K562 (cell line): ENCODE data around the gene TMEM79. TPM values are rescaled to one million over a fixed set of nuclear protein-coding genes. Genes with fewer than 3 reads are reported as not detected.
A peak's percentile ranks its signal among the peaks of the same experiment; 100 is the strongest.

Source experiments
- ATAC-seq: fragments of 200-7000 bp; cut with Tn5 transposase; 3 replicates; pipeline ENCODE4 v1.9.1; 2020; ENCODE audit warnings: moderate library complexity
- BruUV-seq: library from RNA; stranded (reverse); fragments of 400-500 nt; replicated peaks from 2 replicates; lab custom pipeline; 2021; lab: Mats Ljungman, UMichigan
- CTCF ChIA-PET: fragments of 300-600 bp; formaldehyde crosslinking; extraction: SDS; loops from one replicate; lab custom pipeline; 2021; ENCODE audit warnings: low intra/inter-chr PET ratio; lab: Yijun Ruan, JAX
- POLR2A ChIA-PET: fragments of 300-600, 350-650 bp; sonication (Branson Sonifier 250); formaldehyde crosslinking; extraction: SDS; loops from one replicate; lab custom pipeline; 2021; ENCODE audit warnings: antibody characterized with exemption, inconsistent platforms; lab: Yijun Ruan, JAX
- DNase-seq, 4 experiments: peaks; one replicate each; pipeline versions ENCODE4 v3.0.0 to v3.0.0-alpha.2; 2011 to 2018; ENCODE audit warnings: low spot score in 3 of 4, mixed read lengths in 3 of 4; ENCODE audit errors: extremely low read depth in 1 of 4
- FAIRE-seq: peaks from 2 replicates; lab custom pipeline; 2011; peaks lifted over from hg19 to GRCh38; lab: Jason Lieb, UNC
- H2AFZ ChIP-seq: 2 replicates; pipeline ENCODE4 v1.6.0; 2011; ENCODE audit warnings: low read depth, low read length, control low read depth, inconsistent platforms
- H3K27ac ChIP-seq: fragments of 200-600 bp; 3 replicates; pipeline ENCODE4 v1.8.0; 2011; ENCODE audit warnings: low read depth, mild to moderate bottlenecking, control low read depth, inconsistent platforms, low read length, moderate library complexity, mixed read lengths; ENCODE audit errors: extremely low read depth
- H3K27me3 ChIP-seq, 2 experiments: fragments of 300-600 bp in 1 of 2; 2 replicates in 1 of 2; 3 replicates in 1 of 2; pipeline versions ENCODE4 v1.6.0 to v1.8.0; 2011; ENCODE audit warnings: inconsistent platforms in 2 of 2, low read length in 2 of 2, mild to moderate bottlenecking in 1 of 2, mixed read lengths in 1 of 2, moderate library complexity in 1 of 2; ENCODE audit not compliant: control insufficient read depth in 2 of 2, insufficient read depth in 2 of 2
- H3K36me3 ChIP-seq: fragments of 300-600 bp; 3 replicates; pipeline ENCODE4 v1.8.0; 2011; ENCODE audit warnings: mild to moderate bottlenecking, low read length, inconsistent platforms; ENCODE audit not compliant: control insufficient read depth, insufficient read depth
- H3K4me1 ChIP-seq, 2 experiments: fragments of 200-600 bp in 1 of 2; replicated peaks in 1 of 2; 2 replicates in 1 of 2; 3 replicates in 1 of 2; pipeline versions ENCODE4 v1.5.1 to v1.8.0; 2011; ENCODE audit warnings: inconsistent platforms in 2 of 2, low read length in 2 of 2, mild to moderate bottlenecking in 1 of 2, mixed read lengths in 1 of 2, moderate library complexity in 1 of 2; ENCODE audit not compliant: control insufficient read depth in 2 of 2, insufficient read depth in 2 of 2
- H3K4me2 ChIP-seq: 2 replicates; pipeline ENCODE4 v1.6.1; 2011; ENCODE audit warnings: low read length, control low read depth, inconsistent platforms, mixed read lengths; ENCODE audit not compliant: insufficient read depth
- H3K4me3 ChIP-seq: fragments of 200-600 bp; sonication (generic), shearing (Covaris generic); 2 replicates; pipeline ENCODE4 v1.5.1; 2016; ENCODE audit warnings: control low read depth, inconsistent platforms
- H3K79me2 ChIP-seq: fragments of 200-600 bp; 3 replicates; pipeline ENCODE4 v1.8.0; 2011; ENCODE audit warnings: low read length, inconsistent platforms; ENCODE audit not compliant: control insufficient read depth, insufficient read depth
- H3K9ac ChIP-seq, 2 experiments: 2 replicates each; pipeline versions ENCODE4 v1.6.0 to v1.6.1; 2011; ENCODE audit warnings: low read depth in 2 of 2, low read length in 2 of 2, control low read depth in 1 of 2, inconsistent platforms in 1 of 2, mild to moderate bottlenecking in 1 of 2, mixed read lengths in 1 of 2; ENCODE audit not compliant: insufficient read depth in 1 of 2
- H3K9me1 ChIP-seq: one replicate; pipeline ENCODE4 v1.6.0; 2011; ENCODE audit warnings: inconsistent platforms, mild to moderate bottlenecking, low read length, moderate library complexity; ENCODE audit not compliant: control insufficient read depth, insufficient read depth
- H3K9me3 ChIP-seq: replicated peaks from 2 replicates; pipeline ENCODE4 v1.5.1; 2011; ENCODE audit warnings: low read depth, low read length, inconsistent platforms; ENCODE audit not compliant: control insufficient read depth, insufficient read depth
- H4K20me1 ChIP-seq: replicated peaks from 2 replicates; pipeline ENCODE4 v1.6.1; 2011; ENCODE audit warnings: low read length, inconsistent platforms, mixed read lengths; ENCODE audit not compliant: control insufficient read depth, insufficient read depth
- ARNT ChIP-seq, 2 experiments: fragments of 450-650 bp; IDR thresholded peaks; 2 replicates each; pipeline ENCODE4 v1.6.1; 2016; ENCODE audit warnings: mild to moderate bottlenecking in 1 of 2
- BRD9 ChIP-seq: fragments of 450-650 bp; IDR thresholded peaks from 2 replicates; pipeline ENCODE4 v1.6.1; 2018; ENCODE audit warnings: low read depth; ENCODE audit not compliant: partially characterized antibody
- CTCF ChIP-seq, 3 experiments: IDR thresholded peaks in 2 of 3; conservative IDR thresholded peaks in 1 of 3; 2 replicates each; pipeline ENCODE4 v1.5.1; 2011 to 2012; ENCODE audit warnings: low read length in 3 of 3, mild to moderate bottlenecking in 3 of 3, control low read depth in 2 of 3, improper control_type of control experiment in 1 of 3, inconsistent platforms in 1 of 3, low read depth in 1 of 3, mixed read lengths in 1 of 3, moderate library complexity in 1 of 3; ENCODE audit not compliant: insufficient read depth in 2 of 3
- DIDO1 ChIP-seq: fragments of 450-650 bp; IDR thresholded peaks from 2 replicates; pipeline ENCODE4 v1.6.1; 2016; ENCODE audit warnings: low read depth, missing biosample characterization, missing genetic modification characterization
- HCFC1 ChIP-seq: IDR thresholded peaks from 2 replicates; pipeline ENCODE4 v1.6.1; 2012; ENCODE audit warnings: low read depth, low read length, improper control_type of control experiment
- HLTF ChIP-seq: fragments of 450-650 bp; IDR thresholded peaks from 2 replicates; pipeline ENCODE4 v1.6.1; 2016
- MEIS2 ChIP-seq: fragments of 450-650 bp; IDR thresholded peaks from 2 replicates; pipeline ENCODE4 v1.6.1; 2014; ENCODE audit warnings: mild to moderate bottlenecking; ENCODE audit not compliant: partially characterized antibody
- SFPQ ChIP-seq: fragments of 200-400 bp; formaldehyde crosslinking; IDR thresholded peaks from 2 replicates; pipeline ENCODE4 v1.6.1; 2017; ENCODE audit warnings: mild to moderate bottlenecking, low read depth, low read length, moderate library complexity
- TEAD4 ChIP-seq, 2 experiments: sonication (generic) in 1 of 2; formaldehyde crosslinking in 1 of 2; IDR thresholded peaks; 2 replicates each; pipeline versions ENCODE4 v1.6.1 to v1.8.0; 2012 to 2022; ENCODE audit warnings: borderline replicate concordance in 1 of 2, inconsistent platforms in 1 of 2, low read length in 1 of 2, mild to moderate bottlenecking in 1 of 2, missing genetic modification reagents in 1 of 2
- ZNF197 ChIP-seq: fragments of 200-800 bp; sonication (Bioruptor generic); IDR thresholded peaks from 2 replicates; pipeline ENCODE4 v1.6.1; 2016; ENCODE audit warnings: low read depth, missing genetic modification characterization, missing compliant biosample characterization
- ZNF41 ChIP-seq: fragments of 250-450 bp; sonication (Bioruptor Pico); conservative IDR thresholded peaks from 2 replicates; pipeline ENCODE4 v1.4.0; 2020; ENCODE audit warnings: mild to moderate bottlenecking
- ZNF76 ChIP-seq: fragments of 250-450 bp; sonication (Bioruptor Pico); IDR thresholded peaks from 2 replicates; pipeline ENCODE4 v1.4.0; 2020; ENCODE audit warnings: mild to moderate bottlenecking, moderate library complexity, borderline replicate concordance
- WGBS: fragments of 100-300 bp; shearing (Covaris generic); methylation state at CpG from one replicate; pipeline ENCODE4 v1.1.6; 2016; ENCODE audit warnings: low coverage, mixed read lengths; ENCODE audit not compliant: insufficient coverage; ENCODE audit errors: missing lambda C conversion rate; 5-methylcytosine and 5-hydroxymethylcytosine counted together
- in situ Hi-C: fragments of 300-500 bp; cut with MboI; formaldehyde crosslinking; loops from 4 replicates; pipeline ENCODE4 v1.15.0; 2018; ENCODE audit warnings: inconsistent platforms, mixed read lengths
- intact Hi-C: fragments of 100-400 bp; cut with micrococcal nuclease; formaldehyde crosslinking; loops from 2 replicates; pipeline ENCODE4 v1.14.2; 2022
- polyA plus RNA-seq, 8 experiments: library from polyadenylated mRNA; depleted of rRNA in 4 of 8; stranded (reverse) in 5 of 8; unstranded in 3 of 8; fragments of >200 nt; fragmentation: Nextera tagmentation in 2 of 8; fragmentation: Illumina TruSeq in 1 of 8; extraction: Ambion mirVana in 2 of 8; extraction: Trizol in 1 of 8; gene quantifications; 2 replicates each; pipeline versions ENCODE4 v1.2.1 to v1.2.3, GENCODE V29; 2011 to 2014; ENCODE audit warnings: inconsistent platforms in 1 of 8, missing spikeins in 1 of 8
- total RNA-seq, 7 experiments: library from RNA; depleted of rRNA in 6 of 7; stranded (reverse); fragments of >200 nt in 6 of 7; fragmentation: Illumina TruSeq in 2 of 7; extraction: Trizol in 2 of 7; gene quantifications; 2 replicates each; pipeline versions ENCODE4 v1.2.1 to v1.2.3, GENCODE V29; 2011 to 2021; ENCODE audit warnings: low replicate concordance in 1 of 7
- TF ChIP-seq, protein P1 (sequence below): sonication (generic); IDR thresholded peaks from 2 replicates; pipeline ENCODE4 v1.6.1; 2016
- TF ChIP-seq, protein P2 (sequence below): fragments of 250-450 bp; sonication (Bioruptor Pico); IDR thresholded peaks from 2 replicates; pipeline ENCODE4 v1.6.1; 2021; ENCODE audit warnings: mild to moderate bottlenecking

The TMEM79 gene
- total and polyA plus RNA-seq, 9 of the 15 experiments (the other 6 are each of a cell fraction or from before 2014, with no cell fraction given), result 0.69 to 6.8 (median 4.0) TPM

DNA sequence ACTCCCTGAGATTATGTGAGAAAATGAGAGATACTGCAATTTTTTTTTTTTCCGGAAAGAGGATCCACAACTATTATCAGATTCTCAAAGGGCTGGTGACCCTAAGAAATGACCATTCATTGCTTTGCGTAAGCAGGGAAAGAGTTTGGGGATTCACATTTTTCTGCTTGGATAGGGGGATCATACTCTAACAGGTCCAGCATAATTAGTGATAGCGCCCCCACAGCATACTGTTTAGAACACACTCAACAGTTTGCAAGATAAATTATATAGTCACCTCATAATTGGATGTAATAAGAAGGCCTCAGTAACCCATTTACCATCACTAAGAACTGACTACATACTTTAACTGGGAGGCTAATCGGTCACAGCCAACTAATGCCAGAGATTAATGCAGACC, 52.1 kb downstream of the TMEM79 start:
- Histone ChIP-seq H3K27me3 (no peaks in the 10 kb centered on the region), H2AFZ (no peak overlapping the region), H3K9me3 (no peaks in the 10 kb centered on the region), H3K9me1 (no peaks in the 10 kb centered on the region), H3K27ac (0 out of 3 replicates have a peak overlapping the region, but pooled peaks have one; percentile 40), H3K79me2 (peaks cover 60% of the 10 kb centered on the region), H3K4me1 (peaks cover 0 to 9% of the 10 kb centered on the region in 2 experiments; a peak in 3 of 5 replicates), H3K9ac (peak overlapping the region in 1 of 2 experiments; percentile 96; a peak in 2 of 4 replicates), H4K20me1 (peaks cover 20% of the 10 kb centered on the region), H3K4me2 (peak overlapping the region; percentile 90), H3K4me3 (peak overlapping the region; percentile 63), H3K36me3 (peaks cover 55% of the 10 kb centered on the region)
- in situ Hi-C loops (no loop called here), intact Hi-C loops (loop anchor here (5.0 kb wide), 1 partner anchor 166 kb away; the partner anchor contains the start of gene MEF2D)
- peak; percentile 47 for ATAC-seq
- DNase-seq, result peak in 3 of 4 experiments; percentile 34 to 56 (median 36)
- no TSS peak for BruUV-seq
- FAIRE-seq, result no peak
- 13% methylated on average over 4 of the region's 4 CpGs for WGBS
- CTCF ChIA-PET, result no interaction called here
- POLR2A ChIA-PET, result interaction anchor here (1.5 kb wide), 1 partner anchor 11 kb away, joined by 3 read pairs; no protein-coding TSS in a partner anchor
- TF ChIP-seq CTCF (IDR thresholded peaks at IDR 0.05 in 2 of 3, conservative IDR thresholded peaks at IDR 0.05 in 1 of 3; ENCODE audit: insufficient read depth in 2 of 3, low read depth in 1 of 3, low read length in 3 of 3), result peak; percentile 40 to 68 (median 61); a peak in 5 of 6 replicates
- no peak for TF ChIP-seq HLTF
- no peak for TF ChIP-seq ARNT (IDR thresholded peaks at IDR 0.05)
- TF ChIP-seq MEIS2, result peak; percentile 3
- TF ChIP-seq ZNF41 (CRISPR knock-in tag), result no peak
- TF ChIP-seq HCFC1, result no peak
- TF ChIP-seq ZNF76, result no peak
- TF ChIP-seq, protein P1, sequence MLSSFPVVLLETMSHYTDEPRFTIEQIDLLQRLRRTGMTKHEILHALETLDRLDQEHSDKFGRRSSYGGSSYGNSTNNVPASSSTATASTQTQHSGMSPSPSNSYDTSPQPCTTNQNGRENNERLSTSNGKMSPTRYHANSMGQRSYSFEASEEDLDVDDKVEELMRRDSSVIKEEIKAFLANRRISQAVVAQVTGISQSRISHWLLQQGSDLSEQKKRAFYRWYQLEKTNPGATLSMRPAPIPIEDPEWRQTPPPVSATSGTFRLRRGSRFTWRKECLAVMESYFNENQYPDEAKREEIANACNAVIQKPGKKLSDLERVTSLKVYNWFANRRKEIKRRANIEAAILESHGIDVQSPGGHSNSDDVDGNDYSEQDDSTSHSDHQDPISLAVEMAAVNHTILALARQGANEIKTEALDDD, result 0 out of 2 replicates have a peak, but pooled peaks have one; percentile 26
- TF ChIP-seq ZNF197 (CRISPR knock-in tag), result no peak
- TF ChIP-seq SFPQ, result no peak
- TF ChIP-seq, protein P2, sequence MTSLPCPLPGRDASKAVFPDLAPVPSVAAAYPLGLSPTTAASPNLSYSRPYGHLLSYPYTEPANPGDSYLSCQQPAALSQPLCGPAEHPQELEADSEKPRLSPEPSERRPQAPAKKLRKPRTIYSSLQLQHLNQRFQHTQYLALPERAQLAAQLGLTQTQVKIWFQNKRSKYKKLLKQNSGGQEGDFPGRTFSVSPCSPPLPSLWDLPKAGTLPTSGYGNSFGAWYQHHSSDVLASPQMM, result no peak
- TF ChIP-seq DIDO1 (tag), result 0 out of 2 replicates have a peak, but pooled peaks have one; percentile 23
- TF ChIP-seq BRD9, result peak; percentile 70
- TF ChIP-seq TEAD4 (IDR thresholded peaks at IDR 0.05; ENCODE audit: low read length), result 0 out of 2 replicates have a peak, but pooled peaks have one; percentile 15
- no peak for TF ChIP-seq TEAD4 (CRISPR knock-in tag; IDR thresholded peaks at IDR 0.05; ENCODE audit: borderline replicate concordance)
